ENCODE results near the gene PEX12. TPM values are rescaled to one million over a fixed set of nuclear protein-coding genes. Genes with fewer than 3 reads are reported as not detected.
"Not testable (repeated sequence)": the region's sequence is repeated elsewhere in the genome, so short reads cannot be mapped to it uniquely, and the experiment has no call there.

Gene PEX12
- total RNA-seq, 2 donors from 2014 or later: 1.1 to 2.8 TPM

- H3K27me3 ChIP-seq (replicated peaks; ENCODE audit: insufficient read depth): no peaks in the 10 kb centered on the region
- no peak overlapping the region for H3K27ac ChIP-seq
- no peak for TF ChIP-seq CTCF (IDR thresholded peaks at IDR 0.05)
- H3K4me3 ChIP-seq: no peak overlapping the region
- H3K4me1 ChIP-seq (ENCODE audit: control insufficient read depth in 1 of 2, low read depth in 2 of 2): peaks cover 0 to 4% of the 10 kb centered on the region in 2 donors
- H3K36me3 ChIP-seq: no peaks in the 10 kb centered on the region
- H3K9me3 ChIP-seq: no peaks in the 10 kb centered on the region
- ATAC-seq (ENCODE audit: insufficient number of reproducible peaks, low FRiP score, low read depth): no peak
- no peak for DNase-seq (ENCODE audit: low spot score)
Measured at GRCh38 chr17:35534576-35535093, 43.7 kb downstream of the PEX12 start.

DNA sequence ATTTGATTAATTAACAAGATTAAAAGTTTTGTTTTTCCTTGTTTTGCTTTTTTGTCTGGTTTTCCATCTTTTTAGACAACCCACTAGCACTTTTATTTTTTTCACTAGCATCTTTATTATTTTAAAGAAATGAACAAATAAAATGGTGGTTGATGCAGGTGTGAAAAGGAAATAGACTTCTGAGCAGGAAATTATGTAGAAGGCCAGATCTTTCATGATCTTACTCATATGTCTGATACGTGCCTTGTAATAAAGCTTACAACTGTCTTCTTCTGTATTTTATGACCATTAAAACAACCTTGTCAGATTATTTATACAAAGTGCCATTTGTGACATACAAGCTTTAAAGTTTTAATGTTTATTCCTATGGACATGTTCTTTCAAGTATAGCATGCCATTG lies 47.2 kb downstream of the PEX12 start:
- no peak for TF ChIP-seq CTCF (IDR thresholded peaks at IDR 0.05)
- Histone ChIP-seq H3K36me3 (no peaks in the 10 kb centered on the region), H3K27ac (no peak overlapping the region), H3K4me3 (no peak overlapping the region), H3K4me1 (ENCODE audit: control insufficient read depth in 1 of 2, low read depth in 2 of 2) (no peaks in the 10 kb centered on the region), H3K9me3 (no peaks in the 10 kb centered on the region), H3K27me3 (replicated peaks; ENCODE audit: insufficient read depth) (no peaks in the 10 kb centered on the region)
- DNase-seq (ENCODE audit: low spot score) (no peak), ATAC-seq (ENCODE audit: insufficient number of reproducible peaks, low FRiP score, low read depth) (no peak)

GRCh38 chr17:35529866-35530265 lies 48.5 kb downstream of the PEX12 start:
- no peak for DNase-seq (ENCODE audit: low spot score)
- H3K27ac ChIP-seq: no peak overlapping the region
- no peaks in the 10 kb centered on the region for H3K9me3 ChIP-seq
- TF ChIP-seq CTCF (IDR thresholded peaks at IDR 0.05): no peak
- H3K27me3 ChIP-seq (replicated peaks; ENCODE audit: insufficient read depth): no peaks in the 10 kb centered on the region
- H3K36me3 ChIP-seq: no peaks in the 10 kb centered on the region
- H3K4me3 ChIP-seq: no peak overlapping the region
- ATAC-seq (ENCODE audit: insufficient number of reproducible peaks, low FRiP score, low read depth): no peak
- no peaks in the 10 kb centered on the region for H3K4me1 ChIP-seq (ENCODE audit: control insufficient read depth in 1 of 2, low read depth in 2 of 2)

DNA sequence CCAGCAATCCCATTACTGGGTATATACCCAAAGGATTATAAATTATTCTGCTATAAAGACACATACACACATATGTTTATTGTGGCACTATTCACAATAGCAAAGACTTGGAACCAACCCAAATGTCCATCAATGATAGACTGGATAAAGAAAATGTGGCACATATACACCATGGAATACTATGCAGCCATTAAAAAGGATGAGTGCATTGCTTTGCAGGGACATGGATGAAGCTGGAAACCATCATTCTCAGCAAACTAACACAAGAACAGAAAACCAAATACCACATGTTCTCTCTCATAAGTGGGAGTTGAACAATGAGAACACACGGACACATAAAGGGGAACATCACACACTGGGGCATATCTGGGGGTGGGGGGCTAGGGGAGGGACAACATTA lies 49.0 kb downstream of the PEX12 start:
- H3K9me3 ChIP-seq; H3K27ac ChIP-seq; H3K4me1 ChIP-seq (ENCODE audit: control insufficient read depth in 1 of 2, low read depth in 2 of 2); H3K4me3 ChIP-seq; DNase-seq (ENCODE audit: low spot score); H3K36me3 ChIP-seq; H3K27me3 ChIP-seq (replicated peaks; ENCODE audit: insufficient read depth); ATAC-seq (ENCODE audit: insufficient number of reproducible peaks, low FRiP score, low read depth): not testable (repeated sequence)

Other genes with a start within 250 kb of the PEX12 start
- 10 to 100 TPM; 53.5 to 87.1 TPM for gene SLFN11, start 204.9 kb downstream of the PEX12 start, total RNA-seq
- 10 to 100 TPM; 10.4 to 25.3 TPM for gene SLFN12, start 146.1 kb downstream of the PEX12 start, total RNA-seq
- gene SLFN13, start 129.8 kb downstream of the PEX12 start, total RNA-seq: 10 to 100 TPM; 10.7 to 28.9 TPM
- gene SLFN12L, start 40.9 kb downstream of the PEX12 start, total RNA-seq: 1 to 10 TPM; 4.1 to 4.2 TPM
- gene SLFN14, start 17.8 kb downstream of the PEX12 start, total RNA-seq: not detected
- 10 to 100 TPM; 44.5 to 68.3 TPM for gene AP2B1, start 8.8 kb upstream of the PEX12 start, total RNA-seq
- gene RASL10B, start 153.1 kb upstream of the PEX12 start, total RNA-seq: 10 to 100 TPM in 1 of 2 donors, 1 to 10 TPM in 1; 2.4 to 24.1 TPM
- not detected for gene GAS2L2, start 174.7 kb upstream of the PEX12 start, total RNA-seq
- gene C17orf50, start 182.3 kb upstream of the PEX12 start, total RNA-seq: not detected
- 10 to 100 TPM in 1 of 2 donors, 1 to 10 TPM in 1; 4.8 to 18.5 TPM for gene MMP28, start 217.1 kb upstream of the PEX12 start, total RNA-seq
- gene TAF15, start 230.9 kb upstream of the PEX12 start, total RNA-seq: 10 to 100 TPM; 35.7 to 91.1 TPM